GM12874 (cell line): ENCODE results near the gene CXCR4.

Experiments
- TF ChIP-seq, protein P1 (sequence below): IDR thresholded peaks from 2 replicates; pipeline ENCODE4 v1.5.1; 2011; ENCODE audit warnings: low read depth, mild to moderate bottlenecking, control low read depth, low read length, moderate library complexity; ENCODE audit not compliant: insufficient read depth

Gene CXCR4

DNA sequence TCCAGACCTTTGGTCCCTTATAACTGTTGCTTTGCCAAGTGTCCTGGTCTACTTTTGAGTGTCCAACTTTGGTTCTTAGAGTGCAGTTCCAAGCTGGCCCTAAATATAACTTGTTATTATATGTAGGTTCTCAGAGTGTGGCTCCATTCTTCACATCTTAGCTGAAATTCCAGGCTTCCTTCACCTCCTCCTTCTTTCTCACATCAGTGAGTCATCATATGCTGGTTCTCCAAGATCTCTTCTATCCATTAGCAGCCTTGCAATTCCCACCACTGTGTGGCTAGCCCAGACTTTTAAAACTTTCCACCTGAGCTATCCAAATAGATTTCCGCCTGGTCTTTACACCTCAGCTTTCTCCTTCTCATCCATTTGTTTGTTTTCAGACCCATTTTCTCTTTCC, 12.6 kb upstream of the CXCR4 start:
- TF ChIP-seq, protein P1, sequence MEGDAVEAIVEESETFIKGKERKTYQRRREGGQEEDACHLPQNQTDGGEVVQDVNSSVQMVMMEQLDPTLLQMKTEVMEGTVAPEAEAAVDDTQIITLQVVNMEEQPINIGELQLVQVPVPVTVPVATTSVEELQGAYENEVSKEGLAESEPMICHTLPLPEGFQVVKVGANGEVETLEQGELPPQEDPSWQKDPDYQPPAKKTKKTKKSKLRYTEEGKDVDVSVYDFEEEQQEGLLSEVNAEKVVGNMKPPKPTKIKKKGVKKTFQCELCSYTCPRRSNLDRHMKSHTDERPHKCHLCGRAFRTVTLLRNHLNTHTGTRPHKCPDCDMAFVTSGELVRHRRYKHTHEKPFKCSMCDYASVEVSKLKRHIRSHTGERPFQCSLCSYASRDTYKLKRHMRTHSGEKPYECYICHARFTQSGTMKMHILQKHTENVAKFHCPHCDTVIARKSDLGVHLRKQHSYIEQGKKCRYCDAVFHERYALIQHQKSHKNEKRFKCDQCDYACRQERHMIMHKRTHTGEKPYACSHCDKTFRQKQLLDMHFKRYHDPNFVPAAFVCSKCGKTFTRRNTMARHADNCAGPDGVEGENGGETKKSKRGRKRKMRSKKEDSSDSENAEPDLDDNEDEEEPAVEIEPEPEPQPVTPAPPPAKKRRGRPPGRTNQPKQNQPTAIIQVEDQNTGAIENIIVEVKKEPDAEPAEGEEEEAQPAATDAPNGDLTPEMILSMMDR: no peak

DNA sequence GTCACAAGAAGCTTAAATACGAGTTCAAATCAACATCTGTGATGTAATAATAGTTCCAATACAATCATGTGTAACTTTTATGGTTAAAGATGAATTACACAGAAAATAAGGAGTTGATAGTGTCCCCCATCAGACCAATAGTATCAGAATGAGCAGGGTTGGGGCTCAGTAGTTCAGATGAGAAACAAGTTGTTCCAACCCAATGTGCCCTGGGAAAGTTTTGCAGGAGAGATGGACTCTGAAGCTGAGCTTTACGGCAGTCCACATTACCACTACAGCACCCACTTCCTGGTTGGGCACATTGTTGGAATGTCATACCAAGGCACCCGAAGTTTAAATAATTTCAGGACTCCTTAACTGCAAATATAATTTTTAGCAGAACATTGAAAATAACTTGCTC, 12.1 kb upstream of the CXCR4 start:
- TF ChIP-seq, protein P1: no peak

DNA sequence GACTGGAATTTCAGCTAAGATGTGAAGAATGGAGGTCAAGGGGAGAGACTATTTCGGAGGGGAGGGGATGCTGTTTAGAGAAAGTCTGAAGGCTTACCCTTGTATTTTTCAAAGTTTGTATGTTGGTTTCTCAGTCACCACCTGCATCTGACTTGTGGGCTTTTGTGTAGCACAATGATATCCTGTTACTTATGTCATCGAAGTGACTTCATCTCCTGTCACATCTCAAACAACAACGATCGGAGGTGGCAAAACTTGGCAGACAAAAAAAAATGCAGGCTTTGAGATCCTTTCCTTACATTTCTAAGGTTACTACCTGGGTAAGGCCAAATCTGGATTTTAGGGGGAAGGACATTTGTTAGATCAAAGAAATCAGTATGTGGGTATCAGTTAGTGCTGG, 11.7 kb upstream of the CXCR4 start:
- TF ChIP-seq, protein P1: no peak

DNA sequence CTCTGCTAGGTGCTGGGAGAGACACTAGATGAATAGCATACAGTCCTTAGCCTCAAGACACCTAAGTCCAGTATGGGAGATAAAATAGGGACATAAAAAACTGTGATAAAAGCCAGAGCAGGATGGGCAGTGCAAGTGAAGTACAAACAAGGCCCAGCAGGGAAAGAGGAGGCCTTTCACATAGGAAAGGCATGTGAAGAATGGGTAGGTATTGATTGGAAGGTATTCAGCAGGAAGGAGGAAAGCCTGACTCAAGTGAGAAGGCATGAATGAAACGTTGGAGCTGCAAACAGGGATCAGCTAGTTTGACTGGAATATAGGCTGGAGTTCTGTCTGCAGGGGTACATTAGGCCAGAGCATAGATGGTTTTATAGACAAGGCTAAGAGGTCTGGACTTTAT, 11.0 kb upstream of the CXCR4 start:
- TF ChIP-seq, protein P1: no peak

DNA sequence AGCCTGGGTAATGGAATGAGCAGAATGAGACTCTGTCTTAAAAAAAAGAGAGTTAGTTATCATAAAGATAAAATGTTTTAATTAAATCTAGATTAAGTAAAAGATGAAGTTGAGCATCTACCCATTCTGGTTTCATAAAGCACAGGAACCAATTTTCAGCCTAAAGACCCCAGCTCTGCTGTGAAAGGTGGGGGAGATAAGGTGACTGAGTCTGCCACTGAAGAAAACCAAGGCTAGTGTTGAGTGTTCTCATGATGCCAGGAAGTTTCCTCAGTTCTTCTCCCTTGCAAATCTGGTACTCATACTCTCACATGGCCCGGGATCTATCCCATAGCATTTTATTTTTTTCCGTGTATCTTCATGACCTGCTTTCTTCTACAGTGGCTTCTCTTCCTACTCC, 10.4 kb upstream of the CXCR4 start:
- TF ChIP-seq, protein P1: no peak

DNA sequence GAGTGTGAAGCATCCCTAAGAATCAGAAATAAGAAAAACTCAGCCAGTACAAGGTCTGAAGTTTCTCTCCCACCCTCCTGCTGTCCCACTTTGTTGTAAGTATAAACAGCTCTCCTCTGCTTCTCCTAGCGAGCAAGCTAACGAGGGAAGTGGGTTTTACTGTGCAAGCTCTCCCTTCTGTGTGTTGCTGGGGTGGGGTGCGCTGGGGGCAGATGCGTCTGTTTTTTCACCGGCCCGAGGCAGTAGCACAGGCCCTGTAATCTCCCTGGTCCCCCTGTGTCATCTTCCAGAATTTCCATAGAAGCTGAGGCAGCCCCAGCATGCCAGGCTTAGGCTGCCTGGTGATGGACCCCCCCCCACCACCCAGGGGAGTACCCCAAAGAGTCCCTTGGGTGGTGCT, 9.4 kb upstream of the CXCR4 start:
- TF ChIP-seq, protein P1: no peak

DNA sequence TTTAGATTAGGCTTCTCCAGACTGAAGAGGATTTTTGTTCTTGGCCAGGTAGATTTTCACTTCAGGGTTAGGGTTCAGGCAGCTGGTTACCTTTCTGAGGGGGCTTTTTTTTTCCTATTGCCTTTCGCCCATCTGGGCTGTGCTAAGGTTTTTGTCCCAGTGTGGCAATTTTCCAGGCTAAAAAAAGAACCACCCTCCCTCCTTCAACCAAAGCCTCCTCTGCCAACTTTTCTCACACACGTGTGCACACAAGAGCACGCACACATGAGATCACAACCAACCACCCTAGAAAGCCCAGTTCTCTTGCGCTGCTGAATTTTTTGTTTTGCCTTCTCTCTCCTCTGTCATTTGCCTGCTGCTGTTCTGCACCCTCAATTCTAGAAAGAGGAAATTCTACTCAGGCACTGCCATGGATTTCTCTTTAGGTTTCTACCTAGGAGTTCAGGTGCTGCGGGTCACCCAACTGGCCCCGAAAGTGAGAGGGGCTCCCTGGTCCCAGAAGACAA, 8.5 kb upstream of the CXCR4 start:
- TF ChIP-seq, protein P1: no peak
